GM12874 (cell line): ENCODE results near the gene MAF.
A peak's percentile ranks its signal among the peaks of the same experiment; 100 is the strongest.

Experiments
- TF ChIP-seq, protein P1 (sequence below): IDR thresholded peaks from 2 replicates; pipeline ENCODE4 v1.5.1; 2011; ENCODE audit warnings: low read depth, mild to moderate bottlenecking, control low read depth, low read length, moderate library complexity; ENCODE audit not compliant: insufficient read depth

MAF gene

DNA sequence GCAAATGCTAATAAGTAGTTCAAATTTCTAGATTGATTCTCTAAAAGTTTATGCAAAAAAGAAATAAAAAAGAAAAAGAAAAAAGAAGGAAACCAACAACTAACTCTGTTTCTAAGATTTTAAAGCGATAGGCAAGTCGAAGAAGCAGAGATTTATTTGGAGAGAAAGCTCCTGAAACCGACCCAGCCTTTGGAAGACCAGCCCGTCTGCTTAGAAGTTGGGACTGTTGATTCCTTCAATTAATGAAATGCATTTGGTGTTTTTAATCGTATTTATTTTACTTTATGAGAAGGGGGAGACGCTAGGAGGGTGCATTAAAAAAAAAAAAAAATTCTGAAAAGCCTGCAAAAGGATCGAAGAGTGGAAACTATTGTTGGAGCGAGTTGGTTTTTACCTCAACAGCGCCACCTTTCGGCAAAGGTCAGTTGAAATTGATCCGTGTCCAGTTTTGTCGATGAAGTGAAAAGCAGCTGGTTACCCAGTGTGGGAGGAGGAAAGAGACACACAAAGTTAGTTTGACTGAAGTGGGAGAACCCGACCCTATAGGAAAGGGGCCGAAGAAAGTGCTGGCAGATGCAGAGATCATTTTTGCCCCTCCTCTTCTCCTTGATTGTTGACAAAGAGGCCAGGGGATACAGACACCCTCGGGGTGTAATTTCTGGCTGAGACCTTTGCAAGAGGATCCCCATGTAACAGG lies 1.5 kb upstream of the MAF start:
- TF ChIP-seq, protein P1, sequence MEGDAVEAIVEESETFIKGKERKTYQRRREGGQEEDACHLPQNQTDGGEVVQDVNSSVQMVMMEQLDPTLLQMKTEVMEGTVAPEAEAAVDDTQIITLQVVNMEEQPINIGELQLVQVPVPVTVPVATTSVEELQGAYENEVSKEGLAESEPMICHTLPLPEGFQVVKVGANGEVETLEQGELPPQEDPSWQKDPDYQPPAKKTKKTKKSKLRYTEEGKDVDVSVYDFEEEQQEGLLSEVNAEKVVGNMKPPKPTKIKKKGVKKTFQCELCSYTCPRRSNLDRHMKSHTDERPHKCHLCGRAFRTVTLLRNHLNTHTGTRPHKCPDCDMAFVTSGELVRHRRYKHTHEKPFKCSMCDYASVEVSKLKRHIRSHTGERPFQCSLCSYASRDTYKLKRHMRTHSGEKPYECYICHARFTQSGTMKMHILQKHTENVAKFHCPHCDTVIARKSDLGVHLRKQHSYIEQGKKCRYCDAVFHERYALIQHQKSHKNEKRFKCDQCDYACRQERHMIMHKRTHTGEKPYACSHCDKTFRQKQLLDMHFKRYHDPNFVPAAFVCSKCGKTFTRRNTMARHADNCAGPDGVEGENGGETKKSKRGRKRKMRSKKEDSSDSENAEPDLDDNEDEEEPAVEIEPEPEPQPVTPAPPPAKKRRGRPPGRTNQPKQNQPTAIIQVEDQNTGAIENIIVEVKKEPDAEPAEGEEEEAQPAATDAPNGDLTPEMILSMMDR: peak; percentile 70

GRCh38 chr16:79601092-79601930 lies 774 bp upstream of the MAF start:
- TF ChIP-seq, protein P1: no peak

GRCh38 chr16:79599837-79600637 lies 500 bp downstream of the MAF start:
- TF ChIP-seq, protein P1: no peak

DNA sequence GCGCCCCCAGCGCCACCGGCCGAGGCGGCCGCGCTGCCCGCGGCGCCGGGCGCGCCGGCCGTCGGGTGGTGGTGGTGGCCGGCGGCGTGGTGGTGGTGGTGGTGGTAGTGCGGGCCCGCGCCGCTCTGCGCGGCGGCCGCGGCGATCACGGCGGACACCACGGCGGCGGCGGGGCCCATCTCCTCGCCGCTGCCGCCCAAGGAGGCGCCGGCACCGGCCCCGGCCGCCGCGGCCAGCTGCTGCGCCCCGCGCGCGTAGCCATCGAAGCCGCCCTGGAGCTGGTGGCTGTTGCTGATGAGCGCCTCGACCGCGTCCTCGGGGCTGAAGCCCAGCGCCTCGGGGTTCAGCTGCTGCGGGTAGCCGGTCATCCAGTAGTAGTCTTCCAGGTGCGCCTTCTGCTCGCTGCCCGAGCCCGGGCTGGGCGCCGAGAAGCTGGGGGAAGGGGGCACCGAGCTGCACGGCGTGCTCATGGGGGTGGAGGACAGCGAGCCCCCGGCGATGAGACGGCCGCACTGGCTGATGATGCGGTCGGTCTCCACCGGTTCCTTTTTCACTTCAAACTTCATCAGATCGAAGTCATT lies 1.2 kb downstream of the MAF start:
- TF ChIP-seq, protein P1: no peak

- TF ChIP-seq, protein P1: no peak
Measured at GRCh38 chr16:79598348-79599181, 2.0 kb downstream of the MAF start.

DNA sequence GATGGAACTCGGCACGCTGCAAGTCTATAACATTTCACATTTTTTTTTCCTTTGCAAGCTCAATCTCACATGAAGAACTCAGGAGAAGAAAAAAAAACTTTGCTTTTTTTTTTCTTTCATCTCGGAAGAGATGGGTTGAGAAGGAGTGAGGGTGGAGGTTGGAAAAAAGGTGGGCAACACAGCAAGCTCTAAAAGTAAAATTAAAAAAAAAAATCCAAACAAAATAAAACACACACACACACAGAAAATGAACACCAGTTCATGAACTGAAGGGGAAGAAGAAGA lies 2.5 kb downstream of the MAF start:
- TF ChIP-seq, protein P1: no peak
